NT2/D1 (cell line): ENCODE measurements around the gene ITPRIP.

Experiments used
- SUZ12 ChIP-seq: IDR thresholded peaks from 2 replicates; pipeline ENCODE4 v1.6.1; 2011; ENCODE audit not compliant: insufficient read length, insufficient read depth; ENCODE audit errors: extremely low read depth
- YY1 ChIP-seq: IDR thresholded peaks from 2 replicates; pipeline ENCODE4 v1.6.1; 2011; ENCODE audit not compliant: insufficient read length, insufficient read depth
- ZNF274 ChIP-seq: IDR thresholded peaks from 2 replicates; pipeline ENCODE4 v1.6.1; 2011; ENCODE audit warnings: mild to moderate bottlenecking, low read depth, low read length

GRCh38 chr10:104348601-104349000 lies 10.3 kb upstream of the ITPRIP start:
- TF ChIP-seq ZNF274 (no peak), YY1 (no peak), SUZ12 (no peak)
